Inflammatory macrophage treated with lipopolysaccharide for 4 hours (primary cell): ENCODE measurements around the gene CCN5.

Experiments
- DNase-seq: peaks from one replicate; pipeline ENCODE4 v3.0.0-alpha.2; 2020

CCN5 gene

GRCh38 chr20:44695674-44696300, 19.4 kb upstream of the CCN5 start:
- no peak for DNase-seq

- no peak for DNase-seq
Measured at GRCh38 chr20:44696315-44696714, 18.9 kb upstream of the CCN5 start.

GRCh38 chr20:44697041-44697440, 18.1 kb upstream of the CCN5 start:
- peak; percentile 41 for DNase-seq

- no peak for DNase-seq
Measured at GRCh38 chr20:44698351-44698750, 16.8 kb upstream of the CCN5 start.

GRCh38 chr20:44700306-44700705, 14.9 kb upstream of the CCN5 start:
- DNase-seq = no peak

GRCh38 chr20:44701118-44701857, 13.9 kb upstream of the CCN5 start:
- DNase-seq = no peak

- no peak for DNase-seq
Measured at GRCh38 chr20:44701858-44702256, 13.3 kb upstream of the CCN5 start.

GRCh38 chr20:44702776-44703175, 12.4 kb upstream of the CCN5 start:
- DNase-seq = peak; percentile 40

GRCh38 chr20:44703183-44703925, 11.8 kb upstream of the CCN5 start:
- DNase-seq = no peak

GRCh38 chr20:44703956-44704488, 11.1 kb upstream of the CCN5 start:
- no peak for DNase-seq

- no peak for DNase-seq
Measured at GRCh38 chr20:44704551-44704971, 10.6 kb upstream of the CCN5 start.

GRCh38 chr20:44705364-44706094, 9.6 kb upstream of the CCN5 start:
- DNase-seq = no peak

- DNase-seq = no peak
Measured at GRCh38 chr20:44706301-44707017, 8.7 kb upstream of the CCN5 start.

- DNase-seq = no peak
Measured at GRCh38 chr20:44707018-44707579, 8.1 kb upstream of the CCN5 start.

GRCh38 chr20:44709380-44709779, 5.8 kb upstream of the CCN5 start:
- no peak for DNase-seq

- DNase-seq = no peak
Measured at GRCh38 chr20:44709797-44710196, 5.4 kb upstream of the CCN5 start.

- no peak for DNase-seq
Measured at GRCh38 chr20:44711237-44711636, 3.9 kb upstream of the CCN5 start.

- no peak for DNase-seq
Measured at GRCh38 chr20:44714102-44714700, 968 bp upstream of the CCN5 start.

GRCh38 chr20:44715499-44716308, 535 bp downstream of the CCN5 start:
- no peak for DNase-seq

- no peak for DNase-seq
Measured at GRCh38 chr20:44716309-44717106, 1.3 kb downstream of the CCN5 start.
